ENCODE measurements around the gene TANGO2. TPM values are rescaled to one million over a fixed set of nuclear protein-coding genes. Genes with fewer than 3 reads are reported as not detected.
"Not testable (repeated sequence)": the region's sequence is repeated elsewhere in the genome, so short reads cannot be mapped to it uniquely, and the experiment has no call there.

The TANGO2 gene
- total RNA-seq, 1 donor from 2014 or later, result 84.5 TPM

GRCh38 chr22:20055144-20055543 lies 34.2 kb downstream of the TANGO2 start:
- intact Hi-C loops (cut with DNase I), result no loop called here
- no peak for DNase-seq (ENCODE audit: low spot score)

DNA sequence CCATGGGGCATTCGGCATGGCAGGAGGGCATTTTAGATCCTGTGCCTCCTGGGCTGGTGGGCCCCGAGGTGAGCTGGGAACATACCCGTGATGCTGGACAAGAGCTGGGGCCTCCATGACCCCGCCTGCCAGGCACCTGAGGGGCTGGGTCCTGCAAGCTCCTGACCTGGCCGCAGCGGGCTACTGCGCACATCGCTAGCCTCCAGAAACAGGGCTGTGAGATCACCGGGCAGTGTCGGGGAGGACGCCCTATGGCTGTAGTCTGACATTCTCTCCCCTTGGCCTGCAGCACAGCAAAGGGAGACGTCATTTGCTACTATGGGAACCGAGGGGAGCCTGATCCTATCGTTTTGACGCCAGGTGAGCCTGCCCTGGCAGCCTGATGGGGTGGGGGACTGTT lies 34.7 kb downstream of the TANGO2 start:
- no peak for DNase-seq (ENCODE audit: low spot score)
- intact Hi-C loops (cut with DNase I), result no loop called here

- intact Hi-C loops (cut with DNase I), result no loop called here
- no peak for DNase-seq (ENCODE audit: low spot score)
These were observed 35.3 kb downstream of the TANGO2 start for GRCh38 chr22:20056161-20056560.

GRCh38 chr22:20056696-20057386 lies 35.9 kb downstream of the TANGO2 start:
- no peak for DNase-seq (ENCODE audit: low spot score)
- intact Hi-C loops (cut with DNase I), result no loop called here

DNA sequence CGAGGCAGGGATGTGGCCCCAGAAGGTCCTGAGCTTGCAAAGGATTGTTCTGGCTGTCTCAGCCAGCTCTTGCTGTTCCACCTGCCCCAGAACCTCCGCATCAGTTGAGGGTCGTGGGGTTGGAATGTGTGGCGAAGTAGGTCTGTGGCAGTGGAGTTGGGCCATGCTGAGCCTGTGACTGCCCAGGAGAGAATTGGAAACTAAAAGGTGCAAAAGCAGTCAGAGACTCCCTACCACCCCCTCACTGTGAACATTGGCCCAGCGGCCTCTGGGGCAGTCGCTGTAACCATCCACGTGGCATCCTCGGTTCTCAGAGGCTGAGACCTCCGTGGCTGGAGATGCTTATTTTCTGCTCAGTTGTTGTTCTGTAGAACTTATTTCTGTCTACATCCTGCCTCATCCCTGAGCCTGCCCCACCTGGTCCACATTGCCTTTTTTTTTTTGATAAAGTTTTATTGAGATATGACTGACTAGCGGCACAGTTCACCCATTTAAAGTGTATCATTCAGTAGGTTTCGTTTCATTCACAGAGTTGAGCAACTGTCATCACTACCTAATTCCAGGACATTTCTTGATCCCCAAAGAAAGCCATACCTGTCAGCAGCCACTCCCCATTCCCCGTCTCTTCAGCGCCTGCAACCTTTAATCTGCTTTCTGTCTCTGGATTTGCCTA lies 36.8 kb downstream of the TANGO2 start:
- intact Hi-C loops (cut with DNase I), result no loop called here
- DNase-seq (ENCODE audit: low spot score), result no peak

- DNase-seq (ENCODE audit: low spot score), result no peak
- intact Hi-C loops (cut with DNase I), result no loop called here
These were observed 38.3 kb downstream of the TANGO2 start for GRCh38 chr22:20058989-20059770.

GRCh38 chr22:20060700-20061480 lies 40.0 kb downstream of the TANGO2 start:
- intact Hi-C loops (cut with DNase I), result no loop called here
- DNase-seq (ENCODE audit: low spot score), result no peak

GRCh38 chr22:20061481-20061861 lies 40.6 kb downstream of the TANGO2 start:
- no peak for DNase-seq (ENCODE audit: low spot score)
- intact Hi-C loops (cut with DNase I), result no loop called here

DNA sequence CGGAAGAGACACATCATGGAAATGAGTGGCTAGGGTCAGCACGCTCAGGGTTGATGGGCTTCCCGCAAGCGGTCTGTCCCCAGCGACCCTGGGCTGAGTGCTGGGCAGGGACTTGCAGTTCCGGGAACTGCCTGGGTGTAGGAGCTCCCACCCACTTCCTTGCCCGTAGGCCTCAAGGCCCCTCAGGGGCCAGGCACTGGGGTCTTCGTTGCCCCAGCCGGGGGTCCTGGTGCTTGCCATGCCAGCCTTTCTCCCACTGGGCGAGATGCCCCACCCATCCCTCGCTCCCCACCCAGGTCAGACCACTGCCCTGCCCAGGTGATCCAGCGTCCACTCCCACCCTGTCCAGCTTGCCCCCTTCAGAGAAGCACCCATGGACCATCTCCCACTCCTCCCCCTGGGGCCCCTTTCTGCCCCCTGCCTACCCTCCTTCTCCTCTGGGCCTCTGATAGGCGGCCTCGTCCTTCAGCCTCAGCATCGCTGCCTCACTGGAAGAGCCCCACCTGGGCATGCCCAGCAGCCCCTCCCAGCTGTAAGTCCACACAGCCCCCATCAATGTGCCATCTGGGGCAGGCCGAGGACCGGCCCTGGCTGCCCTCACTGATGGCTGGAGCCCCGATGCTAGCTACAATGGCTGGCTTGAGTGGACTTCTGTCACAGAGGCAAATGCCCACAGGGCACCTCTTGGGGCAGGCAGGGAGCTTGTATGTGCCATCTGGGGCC lies 41.3 kb downstream of the TANGO2 start:
- no peak for DNase-seq (ENCODE audit: low spot score)
- intact Hi-C loops (cut with DNase I), result no loop called here

- no peak for DNase-seq (ENCODE audit: low spot score)
- intact Hi-C loops (cut with DNase I), result no loop called here
These were observed 41.8 kb downstream of the TANGO2 start for GRCh38 chr22:20062766-20063083.

DNA sequence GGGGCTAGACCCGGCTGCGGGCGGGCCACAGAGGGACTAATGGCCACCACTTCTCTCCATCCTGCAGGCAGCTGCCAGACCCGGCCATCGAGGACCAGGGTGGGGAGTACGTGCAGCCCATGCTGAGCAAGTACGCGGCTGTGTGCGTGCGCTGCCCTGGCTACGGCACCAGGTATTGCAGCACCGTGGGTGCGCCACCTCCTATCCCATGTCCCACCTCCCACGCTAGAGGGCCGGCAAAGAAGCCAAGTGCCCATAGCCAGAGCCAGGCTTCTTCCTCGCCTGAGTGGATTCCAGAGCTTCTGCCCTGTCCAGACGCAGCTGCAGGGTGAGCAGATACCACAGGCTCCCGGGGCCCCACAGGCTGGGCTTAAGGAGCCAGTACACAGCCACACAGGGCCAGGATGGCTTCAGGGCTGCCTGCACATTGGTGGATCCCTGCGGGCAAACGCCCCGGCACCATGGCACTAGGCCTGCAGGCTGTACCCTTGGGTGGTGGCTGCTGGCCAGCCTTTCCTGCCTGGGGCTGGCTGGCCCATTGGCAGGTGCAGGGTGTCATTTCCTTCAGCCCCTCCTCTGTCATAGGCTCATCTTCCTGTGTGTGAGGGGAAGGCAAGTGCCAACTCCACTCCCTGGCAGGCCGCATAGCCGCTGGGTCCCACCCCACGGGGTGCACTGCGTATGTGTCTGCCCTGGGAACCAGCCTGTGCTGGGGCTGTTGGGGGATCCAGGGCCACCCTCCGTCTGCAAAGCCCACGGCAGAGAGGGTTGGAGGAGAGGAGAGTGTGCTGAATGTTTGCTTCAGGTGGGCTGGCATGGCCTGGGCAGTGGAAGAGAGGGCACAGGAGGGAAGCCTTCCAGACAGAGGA lies 42.6 kb downstream of the TANGO2 start:
- intact Hi-C loops (cut with DNase I), result no loop called here
- no peak for DNase-seq (ENCODE audit: low spot score)

GRCh38 chr22:20064140-20064480 lies 43.2 kb downstream of the TANGO2 start:
- no peak for DNase-seq (ENCODE audit: low spot score)
- intact Hi-C loops (cut with DNase I), result no loop called here

GRCh38 chr22:20064545-20065262 lies 43.8 kb downstream of the TANGO2 start:
- intact Hi-C loops (cut with DNase I), result no loop called here
- no peak for DNase-seq (ENCODE audit: low spot score)

DNA sequence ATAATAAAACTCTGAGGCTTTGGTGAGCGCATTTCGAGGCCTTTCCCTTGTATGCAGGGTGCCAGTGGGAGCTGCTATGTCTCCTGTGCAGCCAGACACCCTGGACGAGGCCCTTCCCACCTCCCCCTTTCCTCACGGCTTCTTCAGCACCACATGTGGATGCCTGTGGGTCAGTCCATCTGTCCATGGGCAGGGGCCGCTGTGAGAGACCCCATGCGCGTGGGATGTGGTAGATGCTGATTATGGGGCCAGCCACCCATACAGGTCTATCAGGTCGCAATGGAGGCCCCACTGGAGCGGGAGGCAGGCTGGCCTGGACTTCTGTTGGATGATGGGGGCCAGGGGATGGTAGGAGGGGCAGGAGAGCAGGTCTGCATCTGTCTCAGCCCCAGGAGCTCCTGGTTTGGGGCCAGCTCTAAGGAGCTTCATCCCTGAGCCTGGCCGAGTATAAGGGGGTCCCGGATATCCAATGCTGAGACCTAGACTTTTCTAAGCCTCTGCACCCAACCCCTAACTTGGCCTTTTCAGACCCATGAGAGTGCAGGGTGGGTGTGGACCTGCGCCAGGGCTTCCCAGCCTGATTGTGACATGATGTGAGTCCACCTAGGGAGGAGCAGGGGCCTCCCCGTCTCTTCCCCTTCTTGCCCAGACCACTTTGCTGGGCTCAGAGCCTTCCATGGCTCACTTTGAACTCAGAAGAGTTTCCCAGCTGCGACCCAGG lies 45.1 kb downstream of the TANGO2 start:
- no peak for DNase-seq (ENCODE audit: low spot score)
- intact Hi-C loops (cut with DNase I), result no loop called here

GRCh38 chr22:20066617-20067383 lies 45.9 kb downstream of the TANGO2 start:
- intact Hi-C loops (cut with DNase I), result no loop called here
- no peak for DNase-seq (ENCODE audit: low spot score)

DNA sequence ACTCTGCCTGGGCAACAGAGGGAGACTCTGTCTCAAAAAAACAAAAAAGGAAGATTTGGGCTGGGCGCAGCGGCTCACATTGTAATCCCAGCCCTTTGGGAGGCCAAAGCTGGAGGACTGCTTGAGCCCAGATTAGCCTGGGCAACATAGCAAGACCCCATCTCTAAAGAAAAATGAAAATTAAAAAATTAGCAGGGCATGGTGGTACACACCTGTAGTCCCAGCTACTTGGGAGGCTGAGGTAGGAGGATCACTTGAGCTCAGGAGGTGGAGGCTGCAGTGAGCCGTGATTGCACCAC lies 46.4 kb downstream of the TANGO2 start:
- DNase-seq (ENCODE audit: low spot score); intact Hi-C loops (cut with DNase I): not testable (repeated sequence)

GRCh38 chr22:20068640-20069039 lies 47.7 kb downstream of the TANGO2 start:
- intact Hi-C loops (cut with DNase I), result no loop called here

More at GRCh38 chr22:20068640-20069039, 47.7 kb downstream of the TANGO2 start:
- DNase-seq (ENCODE audit: low spot score), result no peak

Measured in cardiac septum (tissue), 1 donor.